ENCODE data around the gene CDC14A. TPM values are rescaled to one million over a fixed set of nuclear protein-coding genes. Genes with fewer than 3 reads are reported as not detected.

Gene CDC14A
- total RNA-seq, 1 donor from 2014 or later, result 6.3 TPM

GRCh38 chr1:100423832-100424337 is 71.6 kb downstream of the CDC14A start:
- Mint-ChIP-seq H3K36me3 (ENCODE audit: low read depth, unreplicated experiment) (peaks cover 6% of the 10 kb centered on the region), H3K4me1 (ENCODE audit: low read depth, unreplicated experiment) (no peaks in the 10 kb centered on the region), H3K4me3 (ENCODE audit: unreplicated experiment) (no peak overlapping the region), H3K27me3 (ENCODE audit: low read depth, unreplicated experiment) (no peaks in the 10 kb centered on the region), H3K27ac (ENCODE audit: unreplicated experiment) (no peak overlapping the region), H3K9me3 (ENCODE audit: unreplicated experiment) (no peaks in the 10 kb centered on the region)
- no peak overlapping the region for H3K9ac ChIP-seq (ENCODE audit: low read length)
- no peaks in the 10 kb centered on the region for H3K27me3 ChIP-seq (ENCODE audit: insufficient read depth, low read length)
- H3K4me3 ChIP-seq (ENCODE audit: insufficient read depth, low read depth, low read length), result no peak overlapping the region
- no peak overlapping the region for H2AFZ ChIP-seq (ENCODE audit: low read depth, low read length)
- TF ChIP-seq, protein P1, sequence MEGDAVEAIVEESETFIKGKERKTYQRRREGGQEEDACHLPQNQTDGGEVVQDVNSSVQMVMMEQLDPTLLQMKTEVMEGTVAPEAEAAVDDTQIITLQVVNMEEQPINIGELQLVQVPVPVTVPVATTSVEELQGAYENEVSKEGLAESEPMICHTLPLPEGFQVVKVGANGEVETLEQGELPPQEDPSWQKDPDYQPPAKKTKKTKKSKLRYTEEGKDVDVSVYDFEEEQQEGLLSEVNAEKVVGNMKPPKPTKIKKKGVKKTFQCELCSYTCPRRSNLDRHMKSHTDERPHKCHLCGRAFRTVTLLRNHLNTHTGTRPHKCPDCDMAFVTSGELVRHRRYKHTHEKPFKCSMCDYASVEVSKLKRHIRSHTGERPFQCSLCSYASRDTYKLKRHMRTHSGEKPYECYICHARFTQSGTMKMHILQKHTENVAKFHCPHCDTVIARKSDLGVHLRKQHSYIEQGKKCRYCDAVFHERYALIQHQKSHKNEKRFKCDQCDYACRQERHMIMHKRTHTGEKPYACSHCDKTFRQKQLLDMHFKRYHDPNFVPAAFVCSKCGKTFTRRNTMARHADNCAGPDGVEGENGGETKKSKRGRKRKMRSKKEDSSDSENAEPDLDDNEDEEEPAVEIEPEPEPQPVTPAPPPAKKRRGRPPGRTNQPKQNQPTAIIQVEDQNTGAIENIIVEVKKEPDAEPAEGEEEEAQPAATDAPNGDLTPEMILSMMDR (IDR thresholded peaks at IDR 0.05; ENCODE audit: insufficient read depth, low read depth, low read length), result no peak
- no peak for TF ChIP-seq EZH2 (IDR thresholded peaks at IDR 0.05; ENCODE audit: insufficient read depth, low read length)
- FAIRE-seq (no peak), DNase-seq (ENCODE audit: low read depth) (no peak)
- H4K20me1 ChIP-seq (ENCODE audit: insufficient read depth, low read length), result no peaks in the 10 kb centered on the region
- H3K27ac ChIP-seq (ENCODE audit: low read depth, low read length), result no peak overlapping the region
- H3K36me3 ChIP-seq (ENCODE audit: insufficient read depth, low read length), result no peaks in the 10 kb centered on the region
- H3K79me2 ChIP-seq (ENCODE audit: insufficient read depth, low read length), result no peaks in the 10 kb centered on the region
- no peak overlapping the region for H3K4me2 ChIP-seq (ENCODE audit: low read length)
- no peaks in the 10 kb centered on the region for H3K4me1 ChIP-seq (ENCODE audit: insufficient read depth, low read length)
- no peaks in the 10 kb centered on the region for H3K9me3 ChIP-seq (ENCODE audit: insufficient read depth, low read depth, low read length)

DNA sequence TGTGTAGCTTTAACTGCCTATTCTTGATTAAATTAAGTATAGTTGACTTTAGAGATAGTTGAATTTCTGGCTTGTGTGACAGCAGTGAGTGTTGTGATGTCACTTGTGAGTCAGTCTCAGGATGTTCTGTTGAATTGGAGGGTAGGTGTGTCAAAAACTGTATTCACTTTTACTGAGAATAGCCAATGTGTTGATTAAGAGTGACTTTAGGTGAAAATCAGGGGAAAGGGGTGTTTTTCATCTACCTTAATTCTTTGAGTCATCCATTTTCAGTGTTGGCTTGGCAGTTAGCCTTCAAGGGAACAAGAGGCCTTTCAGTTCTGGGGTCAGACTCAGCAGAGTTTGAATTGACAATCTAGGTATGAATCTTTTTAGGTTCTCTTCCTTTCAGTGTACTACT is 75.9 kb downstream of the CDC14A start:
- Histone ChIP-seq H3K9me3 (ENCODE audit: insufficient read depth, low read depth, low read length) (no peaks in the 10 kb centered on the region), H3K9ac (ENCODE audit: low read length) (no peak overlapping the region), H3K79me2 (ENCODE audit: insufficient read depth, low read length) (no peaks in the 10 kb centered on the region), H3K36me3 (ENCODE audit: insufficient read depth, low read length) (no peaks in the 10 kb centered on the region), H4K20me1 (ENCODE audit: insufficient read depth, low read length) (no peaks in the 10 kb centered on the region), H3K4me2 (ENCODE audit: low read length) (no peak overlapping the region), H2AFZ (ENCODE audit: low read depth, low read length) (no peak overlapping the region), H3K4me1 (ENCODE audit: insufficient read depth, low read length) (no peaks in the 10 kb centered on the region), H3K27me3 (ENCODE audit: insufficient read depth, low read length) (no peaks in the 10 kb centered on the region), H3K27ac (ENCODE audit: low read depth, low read length) (no peak overlapping the region), H3K4me3 (ENCODE audit: insufficient read depth, low read depth, low read length) (no peak overlapping the region)
- no peak for DNase-seq (ENCODE audit: low read depth)
- Mint-ChIP-seq H3K27me3 (ENCODE audit: low read depth, unreplicated experiment) (no peaks in the 10 kb centered on the region), H3K27ac (ENCODE audit: unreplicated experiment) (no peak overlapping the region), H3K36me3 (ENCODE audit: low read depth, unreplicated experiment) (peaks cover 5% of the 10 kb centered on the region), H3K4me3 (ENCODE audit: unreplicated experiment) (no peak overlapping the region), H3K4me1 (ENCODE audit: low read depth, unreplicated experiment) (no peaks in the 10 kb centered on the region), H3K9me3 (ENCODE audit: unreplicated experiment) (no peaks in the 10 kb centered on the region)
- FAIRE-seq, result peak; percentile 47
- TF ChIP-seq, protein P1 (IDR thresholded peaks at IDR 0.05; ENCODE audit: insufficient read depth, low read depth, low read length), result no peak
- TF ChIP-seq EZH2 (IDR thresholded peaks at IDR 0.05; ENCODE audit: insufficient read depth, low read length), result no peak

GRCh38 chr1:100430325-100430756 is 78.0 kb downstream of the CDC14A start:
- no peak for DNase-seq (ENCODE audit: low read depth)
- Histone ChIP-seq H3K4me3 (ENCODE audit: insufficient read depth, low read depth, low read length) (no peak overlapping the region), H3K4me1 (ENCODE audit: insufficient read depth, low read length) (no peaks in the 10 kb centered on the region), H3K27ac (ENCODE audit: low read depth, low read length) (no peak overlapping the region), H2AFZ (ENCODE audit: low read depth, low read length) (no peak overlapping the region), H3K36me3 (ENCODE audit: insufficient read depth, low read length) (no peaks in the 10 kb centered on the region), H3K4me2 (ENCODE audit: low read length) (no peak overlapping the region), H3K27me3 (ENCODE audit: insufficient read depth, low read length) (no peaks in the 10 kb centered on the region), H3K79me2 (ENCODE audit: insufficient read depth, low read length) (no peaks in the 10 kb centered on the region), H4K20me1 (ENCODE audit: insufficient read depth, low read length) (no peaks in the 10 kb centered on the region), H3K9ac (ENCODE audit: low read length) (no peak overlapping the region), H3K9me3 (ENCODE audit: insufficient read depth, low read depth, low read length) (no peaks in the 10 kb centered on the region)
- H3K27me3 Mint-ChIP-seq (ENCODE audit: low read depth, unreplicated experiment), result no peaks in the 10 kb centered on the region
- peaks cover under 1% of the 10 kb centered on the region for H3K36me3 Mint-ChIP-seq (ENCODE audit: low read depth, unreplicated experiment)
- no peak overlapping the region for H3K4me3 Mint-ChIP-seq (ENCODE audit: unreplicated experiment)
- H3K27ac Mint-ChIP-seq (ENCODE audit: unreplicated experiment), result no peak overlapping the region
- no peak for FAIRE-seq
- no peaks in the 10 kb centered on the region for H3K4me1 Mint-ChIP-seq (ENCODE audit: low read depth, unreplicated experiment)
- H3K9me3 Mint-ChIP-seq (ENCODE audit: unreplicated experiment), result no peaks in the 10 kb centered on the region
- TF ChIP-seq, protein P1 (IDR thresholded peaks at IDR 0.05; ENCODE audit: insufficient read depth, low read depth, low read length), result no peak
- TF ChIP-seq EZH2 (IDR thresholded peaks at IDR 0.05; ENCODE audit: insufficient read depth, low read length), result no peak

Data from astrocyte (in vitro differentiated cells and primary cell).